Peyer's patch (tissue), 4 donors: ENCODE results near the gene MYBPC2. TPM values are rescaled to one million over a fixed set of nuclear protein-coding genes. Genes with fewer than 3 reads are reported as not detected.
"Not testable (repeated sequence)": the region's sequence is repeated elsewhere in the genome, so short reads cannot be mapped to it uniquely, and the experiment has no call there.

Experiments used
- DNase-seq, 3 donors: peaks; one replicate each; pipeline ENCODE4 v3.0.0-alpha.2; 2017 to 2019
- H3K27ac ChIP-seq, 4 donors: fragments of 200-600 bp; sonication (generic); one replicate each; pipeline ENCODE4 v1.5.1; 2016 to 2019
- H3K27me3 ChIP-seq, 2 donors: fragments of 200-600 bp; sonication (generic); one replicate each; pipeline ENCODE4 v1.5.1; 2019
- H3K36me3 ChIP-seq, 3 donors: fragments of 200-600 bp; sonication (generic); one replicate each; pipeline ENCODE4 v1.5.1; 2016 to 2019
- H3K4me1 ChIP-seq, 4 donors: fragments of 200-600 bp; sonication (generic); one replicate each; pipeline ENCODE4 v1.5.1; 2016 to 2019
- H3K4me3 ChIP-seq, 4 donors: fragments of 200-600 bp; sonication (generic); 1 replicate in 3 of 4; 2 replicates in 1 of 4; pipeline ENCODE4 v1.5.1; 2016 to 2019; ENCODE audit warnings: mild to moderate bottlenecking in 1 of 4
- H3K9me3 ChIP-seq, 4 donors: fragments of 200-600 bp; sonication (generic); one replicate each; pipeline ENCODE4 v1.5.1; 2016 to 2019; ENCODE audit warnings: mild to moderate bottlenecking in 1 of 4
- CTCF ChIP-seq, 6 experiments: fragments of 450-650 bp in 4 of 6; fragments of 200-600 bp in 2 of 6; sonication (generic) in 1 of 6; IDR thresholded peaks; one replicate each; pipeline ENCODE4 v1.5.1; 2017 to 2019; ENCODE audit warnings: antibody characterized with exemption in 6 of 6, mild to moderate bottlenecking in 3 of 6, moderate library complexity in 1 of 6
- POLR2A ChIP-seq, 2 donors: fragments of 450-650 bp; IDR thresholded peaks; one replicate each; pipeline ENCODE4 v1.5.1; 2017; ENCODE audit warnings: antibody characterized with exemption in 2 of 2, mild to moderate bottlenecking in 2 of 2, moderate library complexity in 2 of 2
- total RNA-seq, 4 donors: library from RNA; depleted of rRNA; stranded (reverse); fragments of >200 nt; gene quantifications; one replicate each; pipeline ENCODE4 v1.1.0, GENCODE V29; 2016

The MYBPC2 gene
- total RNA-seq, 4 donors from 2014 or later = not detected

- TF ChIP-seq POLR2A (IDR thresholded peaks at IDR 0.05) (no peak), CTCF (IDR thresholded peaks at IDR 0.05) (no peak)
- H3K27ac ChIP-seq = no peak overlapping the region
- no peaks in the 10 kb centered on the region for H3K9me3 ChIP-seq
- H3K4me3 ChIP-seq = no peak overlapping the region
- H3K36me3 ChIP-seq = peaks cover 0 to 4% (median 0%) of the 10 kb centered on the region in 3 donors
- peaks cover 0 to 15% (median 7%) of the 10 kb centered on the region in 4 donors for H3K4me1 ChIP-seq
- no peak for DNase-seq
- H3K27me3 ChIP-seq = no peaks in the 10 kb centered on the region
These were observed 45.4 kb upstream of the MYBPC2 start for GRCh38 chr19:50387176-50387867.

- TF ChIP-seq POLR2A (IDR thresholded peaks at IDR 0.05) = no peak
- no peak for TF ChIP-seq CTCF (IDR thresholded peaks at IDR 0.05)
- Histone ChIP-seq H3K36me3 (no peaks in the 10 kb centered on the region), H3K27me3 (no peaks in the 10 kb centered on the region), H3K27ac (no peak overlapping the region), H3K4me1 (peaks cover 0 to 15% (median 7%) of the 10 kb centered on the region in 4 donors), H3K9me3 (no peaks in the 10 kb centered on the region), H3K4me3 (no peak overlapping the region)
- DNase-seq = no peak
These were observed 44.8 kb upstream of the MYBPC2 start for GRCh38 chr19:50387868-50388245.

GRCh38 chr19:50390295-50390694 lies 42.4 kb upstream of the MYBPC2 start:
- H3K4me1 ChIP-seq, H3K27me3 ChIP-seq, H3K4me3 ChIP-seq, H3K27ac ChIP-seq, H3K9me3 ChIP-seq, DNase-seq, H3K36me3 ChIP-seq: not testable (repeated sequence)

- H3K4me3 ChIP-seq, DNase-seq, H3K27me3 ChIP-seq, H3K4me1 ChIP-seq, H3K36me3 ChIP-seq, H3K9me3 ChIP-seq, H3K27ac ChIP-seq: not testable (repeated sequence)
These were observed 41.7 kb upstream of the MYBPC2 start for GRCh38 chr19:50390952-50391351.

GRCh38 chr19:50392759-50393158 lies 39.9 kb upstream of the MYBPC2 start:
- Histone ChIP-seq H3K27me3 (no peaks in the 10 kb centered on the region), H3K4me3 (no peak overlapping the region), H3K27ac (no peak overlapping the region), H3K36me3 (no peaks in the 10 kb centered on the region), H3K9me3 (no peaks in the 10 kb centered on the region), H3K4me1 (no peaks in the 10 kb centered on the region)
- no peak for DNase-seq
- TF ChIP-seq POLR2A (IDR thresholded peaks at IDR 0.05) (no peak), CTCF (IDR thresholded peaks at IDR 0.05) (no peak)

- H3K9me3 ChIP-seq = no peaks in the 10 kb centered on the region
- no peaks in the 10 kb centered on the region for H3K36me3 ChIP-seq
- no peaks in the 10 kb centered on the region for H3K27me3 ChIP-seq
- TF ChIP-seq POLR2A (IDR thresholded peaks at IDR 0.05) (no peak), CTCF (IDR thresholded peaks at IDR 0.05) (no peak)
- H3K27ac ChIP-seq = no peak overlapping the region
- DNase-seq = no peak
- H3K4me1 ChIP-seq = no peaks in the 10 kb centered on the region
- H3K4me3 ChIP-seq = no peak overlapping the region
These were observed 39.1 kb upstream of the MYBPC2 start for GRCh38 chr19:50393589-50393988.

DNA sequence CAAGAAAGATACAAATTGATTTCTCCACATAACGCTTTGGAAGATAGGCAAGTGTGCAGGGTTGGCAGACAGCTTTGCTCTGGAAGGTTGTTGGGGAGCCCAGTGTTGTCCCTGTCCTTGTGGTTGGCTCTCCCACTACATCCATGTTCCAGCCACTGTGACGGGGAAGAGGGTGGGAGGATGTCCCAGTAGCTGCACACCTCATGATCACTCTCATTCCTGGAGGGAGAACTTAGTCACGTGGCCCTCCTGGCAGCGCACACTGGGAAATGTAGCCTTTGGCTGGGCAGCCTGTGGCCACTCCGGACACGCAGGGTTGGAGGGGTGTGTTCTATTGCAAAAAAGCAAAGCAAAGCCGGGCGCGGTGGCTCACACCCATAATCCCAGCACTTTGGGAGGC lies 38.7 kb upstream of the MYBPC2 start:
- no peak overlapping the region for H3K4me3 ChIP-seq
- no peaks in the 10 kb centered on the region for H3K4me1 ChIP-seq
- H3K9me3 ChIP-seq = no peaks in the 10 kb centered on the region
- no peak for TF ChIP-seq CTCF (IDR thresholded peaks at IDR 0.05)
- H3K36me3 ChIP-seq = no peaks in the 10 kb centered on the region
- H3K27ac ChIP-seq = no peak overlapping the region
- no peaks in the 10 kb centered on the region for H3K27me3 ChIP-seq
- DNase-seq = no peak
